ENCODE measurements around the gene ANGPTL5.

The ANGPTL5 gene

DNA sequence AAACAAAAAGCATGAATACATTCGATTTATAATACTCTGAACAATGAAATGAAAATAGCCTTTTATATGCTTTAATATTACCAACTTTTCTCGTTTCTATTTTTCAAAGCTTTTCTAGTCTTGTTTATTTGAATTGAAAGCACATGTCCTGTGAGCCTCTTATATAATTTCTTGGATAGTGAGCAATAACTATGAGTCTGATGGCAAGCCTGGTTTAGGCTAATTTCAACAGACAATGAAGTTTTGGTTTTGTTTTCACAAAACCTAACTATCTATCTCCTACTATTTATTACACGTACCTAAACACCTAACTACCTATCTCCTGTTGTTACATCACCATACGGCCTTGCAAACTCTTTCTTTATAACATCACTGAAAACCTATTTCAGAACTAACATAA lies 30.7 kb downstream of the ANGPTL5 start:
- no peak for DNase-seq (ENCODE audit: low read depth)

DNA sequence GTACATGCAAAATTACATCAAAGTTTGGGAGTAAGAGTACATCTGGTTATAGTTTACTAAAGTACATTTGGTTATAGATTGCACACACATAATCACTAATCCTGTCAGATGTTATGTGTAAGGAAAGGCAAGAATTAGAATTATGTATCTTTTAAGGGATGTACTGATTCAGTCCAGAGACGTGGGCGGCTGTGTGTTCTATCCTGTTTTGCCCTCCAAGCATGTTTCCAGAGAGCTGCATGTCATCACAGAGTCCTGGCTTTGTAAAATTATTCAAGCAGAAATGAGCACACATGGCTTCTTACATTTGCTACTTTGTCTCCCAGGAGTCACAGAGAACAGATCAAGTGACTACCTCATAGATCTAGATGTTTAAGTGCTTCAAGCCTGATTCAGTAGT lies 34.7 kb downstream of the ANGPTL5 start:
- no peak for DNase-seq (ENCODE audit: low read depth)

DNA sequence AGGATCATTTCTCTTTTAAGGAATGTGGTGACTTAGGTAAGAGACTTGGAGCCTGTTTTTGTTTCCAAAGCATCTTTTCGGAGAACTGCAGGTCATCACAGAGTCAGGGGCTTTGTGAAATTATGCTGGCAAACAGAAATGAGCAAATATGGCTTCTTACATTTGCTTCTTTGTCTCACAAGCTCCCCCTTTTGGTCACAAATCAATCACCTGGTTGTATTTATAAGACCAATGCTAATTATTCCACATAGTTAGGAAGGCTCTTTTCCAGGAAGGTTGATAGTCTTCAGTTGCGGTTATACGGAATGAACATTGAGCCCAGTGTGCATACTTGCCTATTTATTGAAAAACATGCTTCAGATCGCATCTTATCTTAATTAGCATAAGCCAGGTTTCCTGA lies 36.1 kb downstream of the ANGPTL5 start:
- peak; percentile 73 for DNase-seq (ENCODE audit: low read depth)

DNA sequence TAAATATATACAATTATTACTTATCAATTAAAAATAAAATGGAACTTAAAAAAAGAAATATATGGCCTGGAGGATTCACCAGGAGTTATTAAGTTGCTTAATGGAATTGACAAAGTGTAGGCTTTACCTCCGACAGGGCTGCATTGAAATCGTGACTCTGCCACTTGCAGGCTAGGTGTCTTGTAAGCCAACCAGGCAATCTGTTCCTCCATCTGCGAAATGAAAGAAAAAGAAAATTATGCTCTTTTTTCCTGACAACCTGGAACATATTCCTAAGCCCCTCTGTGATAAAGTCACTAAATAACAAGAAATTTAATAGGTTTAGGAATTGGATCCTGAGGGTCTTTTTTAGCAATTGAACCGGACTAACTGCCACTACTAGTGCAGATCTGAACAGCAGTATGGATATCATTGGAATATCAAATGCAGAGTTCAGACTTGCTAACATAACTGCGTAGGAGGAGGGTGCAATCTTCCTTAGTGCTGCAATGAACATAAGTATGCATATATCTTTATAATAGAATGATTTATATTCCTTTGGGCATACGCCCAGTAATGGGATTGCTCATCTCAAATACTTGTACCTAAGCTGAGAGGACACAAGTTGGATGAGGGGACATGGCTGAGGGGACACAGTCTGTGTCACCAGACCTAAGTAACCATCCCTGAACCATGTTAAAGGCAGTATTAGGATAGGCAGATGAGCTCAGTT lies 44.0 kb downstream of the ANGPTL5 start:
- no peak for DNase-seq (ENCODE audit: low read depth)

DNA sequence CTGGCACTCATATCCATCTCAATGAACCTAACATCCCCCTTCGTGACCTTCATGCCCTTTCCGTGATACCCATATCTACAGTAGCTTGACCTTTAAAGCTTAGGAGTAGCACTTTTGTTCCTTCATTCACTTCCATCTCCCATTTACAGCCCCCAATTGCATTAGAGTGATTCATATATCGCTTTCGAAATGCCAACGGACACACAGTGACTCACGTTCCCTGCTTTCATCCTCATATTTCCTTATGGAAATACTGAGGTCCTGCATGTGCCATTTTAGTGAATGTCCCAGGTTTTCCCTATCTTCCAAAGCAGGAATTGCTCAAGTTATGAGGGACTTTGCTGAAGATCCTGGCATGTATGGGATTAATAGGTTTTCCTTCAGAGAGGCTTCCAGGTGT lies 45.8 kb downstream of the ANGPTL5 start:
- DNase-seq (ENCODE audit: low read depth) = peak; percentile 73

DNA sequence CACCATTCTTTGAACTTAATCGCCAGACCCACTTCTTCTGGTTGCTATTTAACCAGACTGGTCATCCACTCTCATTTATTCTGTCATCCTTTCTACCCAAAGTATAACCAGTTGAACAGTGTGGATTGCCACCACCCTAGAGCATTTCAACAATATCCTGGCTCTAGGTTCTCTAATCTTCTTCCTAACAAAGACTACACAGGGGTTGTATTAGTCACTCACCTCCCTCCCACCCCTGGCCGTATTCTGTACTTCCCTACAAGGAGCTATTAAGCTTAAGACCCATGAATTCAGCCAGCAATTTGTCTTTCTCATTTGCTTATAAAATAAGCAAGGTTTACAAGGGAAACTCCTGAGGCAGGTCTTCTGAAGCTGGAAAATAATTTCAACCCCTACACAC lies 48.4 kb downstream of the ANGPTL5 start:
- peak; percentile 61 for DNase-seq (ENCODE audit: low read depth)

DNA sequence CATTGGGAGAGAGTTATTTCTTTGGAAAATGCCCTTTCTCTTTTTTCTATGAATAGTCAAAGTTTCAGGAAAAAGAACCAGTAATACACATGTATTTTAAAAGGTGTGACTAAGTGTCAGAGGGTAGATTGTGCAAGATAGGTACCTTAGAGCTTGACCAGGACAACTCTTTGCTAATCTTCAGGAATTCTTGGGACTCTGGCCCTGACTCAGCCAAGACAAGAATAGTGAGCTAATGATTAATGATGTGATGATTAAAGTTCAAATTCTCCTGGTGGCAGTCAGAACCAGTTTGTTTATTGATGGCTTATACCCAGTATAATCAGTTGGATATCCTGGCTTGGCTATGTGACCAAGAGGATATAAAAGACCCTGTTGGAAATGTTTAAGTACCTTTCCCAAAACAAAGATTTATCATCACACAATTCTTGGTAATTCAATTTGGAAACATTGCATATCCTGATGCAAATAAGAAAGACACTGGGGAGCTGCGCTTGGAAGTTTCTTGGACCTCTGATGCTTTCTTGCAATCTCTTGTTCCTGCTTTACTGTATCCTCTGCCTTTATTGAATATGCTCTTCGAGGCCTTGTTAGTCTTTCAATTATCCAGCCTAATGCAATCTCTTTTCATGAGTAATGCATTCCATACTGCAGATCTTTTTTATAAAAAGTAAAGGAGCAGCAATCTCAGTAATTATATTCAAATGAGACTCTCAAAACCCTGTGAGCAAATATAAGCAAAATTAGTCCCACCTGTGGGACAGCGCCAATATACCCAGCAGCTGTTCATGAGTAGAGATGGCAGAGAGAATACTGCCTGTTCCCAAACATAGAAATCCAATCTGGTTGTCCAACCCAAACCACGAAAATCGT lies 49.5 kb downstream of the ANGPTL5 start:
- peak; percentile 79 for DNase-seq (ENCODE audit: low read depth)

DNA sequence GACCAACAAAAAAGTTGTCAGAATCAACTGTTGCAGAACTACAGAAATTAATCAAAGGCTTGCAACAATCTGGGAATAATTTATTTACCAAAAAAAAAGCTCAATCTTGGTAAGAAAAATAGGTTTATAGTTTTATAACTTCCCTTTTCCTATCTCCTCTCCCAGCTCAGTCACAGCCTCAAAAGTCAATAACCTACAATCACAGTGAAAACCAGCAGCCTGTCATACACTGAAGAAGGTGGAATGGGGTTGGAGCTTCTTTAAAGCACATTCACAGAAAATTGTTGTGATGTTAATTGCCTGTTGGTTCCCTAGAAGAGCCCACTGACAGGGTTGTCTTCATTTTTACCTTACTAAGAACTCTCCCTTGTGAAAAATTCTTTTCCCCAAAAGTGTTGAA lies 52.2 kb downstream of the ANGPTL5 start:
- DNase-seq (ENCODE audit: low read depth) = no peak

DNA sequence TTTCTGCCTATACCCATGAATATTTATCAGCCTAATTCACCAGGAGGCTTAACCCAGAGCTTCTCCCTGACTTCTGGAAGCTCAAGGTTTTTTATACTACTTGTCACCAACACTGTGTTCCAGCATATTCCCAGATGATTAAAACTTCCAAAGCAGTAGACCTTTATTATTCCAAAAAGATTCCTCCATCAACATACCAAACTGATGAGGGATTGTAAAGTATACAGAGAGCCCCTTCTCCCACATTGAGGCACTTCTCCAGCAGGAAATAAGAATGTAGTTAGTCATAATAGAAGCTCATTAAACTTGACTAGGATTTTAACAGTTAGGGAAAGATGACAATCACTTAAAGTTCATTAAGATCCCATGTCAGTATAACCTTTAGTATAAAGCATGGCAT lies 53.0 kb downstream of the ANGPTL5 start:
- peak; percentile 50 for DNase-seq (ENCODE audit: low read depth)

DNA sequence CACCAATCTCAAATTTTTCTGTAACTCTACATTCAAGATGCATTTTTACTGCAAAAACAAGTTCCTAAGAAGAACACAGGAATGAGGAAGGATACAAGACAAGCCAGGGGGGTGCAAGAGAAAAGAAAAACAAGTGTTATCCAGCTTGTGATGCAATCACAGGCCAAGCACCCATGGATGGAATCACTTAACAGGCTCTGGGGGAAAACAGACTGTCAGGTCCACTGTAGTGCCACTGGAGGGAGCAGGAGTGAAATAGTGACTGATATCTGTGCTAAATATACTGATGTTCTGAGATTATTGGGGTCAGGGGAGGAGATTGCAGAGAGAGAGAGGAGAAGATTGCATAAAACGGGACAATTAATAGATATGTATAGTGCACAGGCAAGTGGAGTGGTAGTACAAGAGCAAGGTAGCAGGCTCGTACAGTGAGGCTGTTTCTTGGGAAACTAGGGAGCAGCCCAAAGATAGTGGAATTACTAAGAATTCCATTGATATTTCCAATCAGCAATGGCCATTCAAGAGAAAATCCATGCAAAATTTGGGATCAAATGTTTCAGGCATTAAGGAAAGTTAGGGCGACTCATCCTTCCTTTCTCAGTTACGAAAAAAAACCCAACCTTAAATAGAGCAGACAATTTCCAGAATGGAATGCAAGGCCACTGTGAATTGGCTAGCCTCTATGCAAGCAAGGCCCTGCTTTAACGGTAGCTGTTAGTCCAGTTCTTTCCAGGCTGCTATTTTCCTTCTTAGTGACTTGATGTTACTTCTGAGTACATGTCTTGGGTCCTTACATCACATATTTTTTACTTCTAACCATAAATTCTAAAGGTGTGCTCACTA lies 53.7 kb downstream of the ANGPTL5 start:
- peak; percentile 81 for DNase-seq (ENCODE audit: low read depth)

DNA sequence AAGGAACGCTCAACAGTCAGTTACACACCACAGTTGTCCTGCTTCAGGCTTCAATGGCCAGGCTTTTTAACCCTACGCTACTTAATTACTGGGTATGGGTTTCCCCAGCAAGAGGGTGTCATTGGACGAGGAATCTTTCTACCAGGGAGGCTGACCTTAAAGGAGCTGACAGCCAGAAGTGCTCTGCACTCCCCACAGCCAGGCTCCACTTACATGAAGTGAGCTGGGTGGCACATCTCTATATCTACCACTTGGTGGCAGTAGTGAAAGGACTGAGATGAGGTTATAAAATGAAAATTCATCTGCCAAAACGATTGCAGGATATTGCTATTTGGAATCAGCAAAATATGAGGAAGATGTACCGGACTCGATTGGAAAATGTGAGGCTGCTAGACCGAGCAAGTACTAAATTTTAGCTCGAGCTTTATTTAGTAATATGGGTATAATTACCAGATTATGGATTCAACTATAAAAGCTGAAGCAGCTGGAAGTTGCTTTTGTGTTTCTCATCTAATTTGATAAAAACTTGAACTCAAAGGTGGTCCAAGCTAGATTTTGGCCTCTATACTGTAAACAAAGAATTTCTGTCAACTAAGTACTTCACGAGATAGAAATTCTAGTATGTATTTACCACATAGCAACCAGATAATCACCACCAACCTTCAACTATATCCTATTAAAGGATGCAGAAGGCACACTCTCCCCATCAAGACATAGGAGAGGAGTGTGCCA lies 55.5 kb downstream of the ANGPTL5 start:
- DNase-seq (ENCODE audit: low read depth) = peak; percentile 58

DNA sequence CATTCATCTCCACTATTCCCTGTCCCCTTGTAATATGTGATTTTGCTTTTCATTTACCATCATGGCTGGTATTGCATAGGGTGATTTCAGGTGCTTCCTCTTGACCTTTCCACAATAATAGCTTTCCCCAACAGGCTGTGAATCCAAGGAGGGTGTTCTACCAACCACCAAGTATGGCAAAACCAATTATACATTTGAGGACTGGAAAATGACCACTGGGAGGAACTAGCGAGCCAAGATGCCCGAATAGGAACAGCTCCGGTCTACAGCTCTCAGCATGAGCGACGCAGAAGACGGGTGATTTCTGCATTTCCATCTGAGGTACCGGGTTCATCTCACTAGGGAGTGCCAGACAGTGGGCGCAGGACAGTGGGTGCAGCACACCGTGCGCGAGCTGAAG lies 64.1 kb downstream of the ANGPTL5 start:
- peak; percentile 14 for DNase-seq (ENCODE audit: low read depth)

DNA sequence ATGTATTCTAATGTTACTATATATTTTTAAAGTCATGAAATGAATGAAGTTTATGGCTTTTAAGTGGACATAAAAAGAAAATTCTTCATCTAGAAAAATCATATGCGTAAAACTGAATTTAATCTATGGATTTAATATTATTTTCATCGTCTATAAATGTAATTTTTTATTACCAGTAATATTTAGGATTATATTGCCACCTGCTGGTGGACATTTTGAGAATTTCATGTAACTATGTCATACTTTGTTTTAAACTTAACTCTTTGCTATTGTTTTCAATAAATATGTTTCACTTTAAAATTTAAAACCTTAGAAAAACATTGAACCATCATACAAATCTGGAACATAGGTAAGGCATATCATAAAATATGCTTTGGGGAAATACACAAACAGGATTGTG lies 68.1 kb downstream of the ANGPTL5 start:
- DNase-seq (ENCODE audit: low read depth) = peak; percentile 22

DNA sequence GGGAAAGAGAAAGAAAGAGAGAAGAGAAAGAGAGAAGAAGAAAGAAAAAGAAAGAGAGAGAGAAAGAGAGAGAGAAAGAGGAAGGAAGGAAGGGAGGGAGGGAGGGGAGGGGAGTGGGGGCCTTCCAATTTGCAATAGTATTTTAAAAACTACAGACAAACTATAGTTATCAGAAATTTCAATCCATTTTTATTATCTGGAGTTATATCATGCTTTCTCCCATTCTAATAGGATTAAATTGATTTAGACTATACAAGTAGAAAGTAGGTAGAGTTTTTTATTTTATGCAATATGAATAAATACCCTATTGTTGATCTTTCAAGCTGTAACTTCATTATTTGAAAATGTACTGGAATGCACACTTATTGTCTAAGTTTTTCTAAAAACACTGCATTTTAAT lies 71.7 kb downstream of the ANGPTL5 start:
- DNase-seq (ENCODE audit: low read depth) = no peak

DNA sequence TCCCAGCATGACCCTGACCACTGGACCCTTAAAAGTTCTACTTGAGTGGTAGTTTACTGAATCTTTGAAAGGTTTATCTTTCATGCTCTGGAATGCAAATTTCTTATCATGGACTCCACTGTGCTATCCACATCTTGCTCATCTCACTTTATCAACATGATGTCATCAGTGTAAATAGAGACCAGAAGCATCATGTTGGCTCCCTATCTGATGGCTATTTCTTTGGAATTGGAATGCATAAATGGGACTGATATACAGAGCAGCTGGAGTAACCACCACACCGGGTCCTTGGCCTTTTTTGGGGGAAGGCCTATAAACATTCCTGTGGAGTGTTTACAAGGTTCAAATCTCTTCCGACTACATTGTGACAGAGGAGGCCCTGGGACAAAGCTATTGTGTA lies 75.6 kb downstream of the ANGPTL5 start:
- peak; percentile 6 for DNase-seq (ENCODE audit: low read depth)

Measured in amniotic epithelial cell (primary cell).